ENCODE data around the gene SYT12.

Gene SYT12

GRCh38 chr11:67029146-67029545, 6.2 kb downstream of the SYT12 start:
- no peak for DNase-seq (ENCODE audit: low read depth)

DNA sequence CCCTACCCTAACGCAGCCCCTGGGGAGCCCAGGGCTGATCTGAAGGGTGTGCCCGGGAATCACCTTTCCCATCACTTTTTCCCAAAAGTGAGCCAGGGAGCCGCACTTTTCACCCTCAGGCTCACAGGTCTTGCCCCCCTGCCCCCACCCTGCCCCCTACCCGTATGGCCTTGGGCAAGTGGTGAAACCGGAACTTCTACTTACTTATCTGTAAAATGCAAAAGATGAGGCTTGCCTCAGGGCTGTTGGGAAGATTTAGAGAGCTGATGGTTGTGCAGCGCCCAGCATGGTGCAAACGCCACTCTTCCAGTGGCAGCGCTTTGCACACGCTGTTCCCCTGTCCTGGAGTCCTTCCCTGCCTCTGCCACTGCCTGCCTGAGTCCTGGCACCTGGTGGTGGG, 8.0 kb downstream of the SYT12 start:
- DNase-seq (ENCODE audit: low read depth) = no peak

DNA sequence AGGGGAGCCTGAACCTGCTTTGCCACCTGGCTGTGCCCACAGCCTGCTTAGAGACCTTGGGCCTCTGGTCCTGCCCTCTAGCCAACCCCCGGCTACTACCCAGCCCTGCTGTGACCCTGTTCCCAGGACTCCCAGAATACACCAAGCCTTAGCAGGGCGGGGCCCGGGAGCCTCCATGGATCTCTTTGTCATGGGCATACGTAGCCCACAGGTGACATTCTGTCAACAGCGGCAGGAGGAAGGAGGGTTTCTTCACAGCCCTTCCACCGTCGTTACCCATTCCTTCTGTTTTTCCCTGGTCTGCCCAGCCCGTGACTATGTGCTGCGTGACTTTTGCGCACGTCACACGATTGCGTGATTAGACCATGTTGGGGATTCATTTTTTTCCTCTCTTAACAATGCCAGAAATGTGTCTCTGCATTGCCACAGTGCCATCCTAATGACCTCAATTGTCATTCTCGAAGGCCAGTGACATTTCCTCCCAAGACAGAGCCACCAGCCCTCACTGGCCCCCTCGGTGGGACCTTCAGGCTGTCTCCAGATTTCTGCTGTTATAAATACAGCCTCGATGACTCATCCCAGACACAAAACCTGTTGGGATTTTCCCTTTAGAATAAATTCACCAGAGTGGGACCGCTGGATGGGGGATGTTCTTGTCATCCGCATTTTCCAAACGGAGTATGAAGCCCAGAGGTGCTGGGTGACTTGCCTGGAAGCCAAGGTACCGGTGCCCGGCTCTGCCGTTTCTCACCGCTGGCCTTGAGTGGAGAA, 9.0 kb downstream of the SYT12 start:
- DNase-seq (ENCODE audit: low read depth) = no peak

DNA sequence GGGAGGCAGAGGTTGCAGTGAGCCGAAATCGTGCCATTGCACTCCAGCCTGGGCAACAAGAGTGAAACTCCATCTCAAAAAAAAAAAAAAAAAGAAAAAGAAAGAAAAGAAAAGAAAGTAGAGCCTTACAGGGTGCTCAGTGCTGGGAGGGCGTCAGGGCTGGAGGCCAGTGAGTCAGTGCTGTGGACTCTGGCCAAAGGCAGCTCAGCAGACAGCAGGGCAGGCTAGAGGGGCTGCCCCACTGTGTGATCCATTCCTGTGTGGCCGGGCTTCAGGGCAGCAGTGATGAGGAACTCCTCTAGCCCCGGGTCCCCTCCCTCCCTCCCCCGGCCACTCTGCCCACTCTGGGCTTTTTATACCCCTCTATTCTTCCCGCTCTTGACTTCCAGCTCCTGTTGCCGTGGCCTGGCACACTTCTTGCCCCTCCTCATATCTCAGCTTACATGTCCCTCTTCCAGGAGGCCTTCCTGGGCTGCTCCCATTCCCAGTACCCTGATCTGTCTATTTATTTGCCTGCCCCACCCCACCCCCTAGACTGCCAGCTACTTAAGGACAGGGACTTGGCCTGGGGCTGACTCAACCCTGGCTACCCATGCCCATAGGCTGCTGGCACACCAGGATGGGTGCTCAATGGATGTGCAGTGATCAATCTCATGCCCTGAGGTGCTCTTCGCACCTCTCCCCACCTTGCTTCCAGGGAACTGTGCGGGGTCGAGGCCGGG, 10.1 kb downstream of the SYT12 start:
- DNase-seq (ENCODE audit: low read depth) = no peak

DNA sequence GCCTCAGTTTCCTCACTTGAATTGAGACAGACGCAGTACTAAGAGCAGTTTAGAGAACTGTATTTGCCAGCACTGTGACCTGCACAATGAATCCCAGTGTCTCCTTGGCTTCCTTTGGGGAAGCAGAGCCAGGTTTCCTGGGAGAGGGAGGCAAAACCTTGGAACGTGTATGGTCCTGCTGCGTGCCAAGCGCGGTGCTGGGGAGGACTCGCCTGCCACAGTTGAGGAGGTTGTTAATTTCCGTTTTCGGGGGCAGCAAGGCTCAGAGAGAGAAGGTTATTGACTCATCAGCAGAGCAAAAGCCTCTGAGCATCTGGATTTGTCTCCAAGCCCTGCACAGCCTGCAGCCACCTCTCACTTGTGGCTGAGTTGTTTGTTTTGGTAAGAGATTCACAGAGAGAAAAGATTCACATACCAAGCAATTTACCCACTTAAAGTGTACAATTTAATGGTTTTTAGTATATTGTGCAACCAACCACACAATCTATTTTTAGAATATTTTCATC, 10.8 kb downstream of the SYT12 start:
- no peak for DNase-seq (ENCODE audit: low read depth)

DNA sequence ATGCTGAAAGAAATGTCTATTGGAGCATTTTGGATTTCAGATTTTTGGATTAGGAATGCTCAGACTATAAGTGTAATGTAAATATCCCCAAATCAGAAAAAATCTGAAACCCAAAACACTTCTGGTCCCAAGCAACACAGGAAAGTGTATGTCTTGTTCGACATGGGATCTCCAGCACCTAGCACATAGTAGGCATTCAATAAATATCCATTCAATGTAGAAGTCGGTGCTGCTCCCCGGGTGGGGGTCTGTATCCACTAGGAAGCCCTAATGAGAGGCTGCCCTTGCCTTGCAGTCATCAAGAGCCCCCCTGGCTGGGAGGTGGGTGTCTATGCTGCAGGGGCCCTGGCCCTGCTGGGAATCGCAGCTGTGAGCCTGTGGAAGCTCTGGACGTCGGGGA, 11.4 kb downstream of the SYT12 start:
- no peak for DNase-seq (ENCODE audit: low read depth)

- DNase-seq (ENCODE audit: low read depth) = no peak
Observed at GRCh38 chr11:67040147-67040546, 17.2 kb downstream of the SYT12 start.

DNA sequence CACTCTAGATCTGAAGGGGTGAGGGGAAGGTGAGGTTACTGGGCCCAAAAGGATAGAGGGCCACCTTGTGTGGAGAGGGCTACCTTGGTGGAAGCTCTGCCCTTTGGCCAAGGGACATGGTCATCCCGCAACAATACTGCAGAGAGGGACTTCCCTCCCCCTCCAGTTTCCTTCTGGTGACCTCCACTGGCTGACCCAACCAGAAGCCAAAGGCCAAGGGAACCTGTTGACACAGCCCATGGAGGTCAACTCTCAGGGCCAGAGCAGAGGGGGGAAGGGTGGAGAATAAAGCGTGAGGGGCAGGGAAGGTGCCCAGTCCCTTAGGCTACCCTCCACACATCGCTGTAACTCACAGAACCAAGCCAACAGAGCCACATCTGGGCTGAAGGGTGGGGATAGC, 18.7 kb downstream of the SYT12 start:
- DNase-seq (ENCODE audit: low read depth) = no peak

DNA sequence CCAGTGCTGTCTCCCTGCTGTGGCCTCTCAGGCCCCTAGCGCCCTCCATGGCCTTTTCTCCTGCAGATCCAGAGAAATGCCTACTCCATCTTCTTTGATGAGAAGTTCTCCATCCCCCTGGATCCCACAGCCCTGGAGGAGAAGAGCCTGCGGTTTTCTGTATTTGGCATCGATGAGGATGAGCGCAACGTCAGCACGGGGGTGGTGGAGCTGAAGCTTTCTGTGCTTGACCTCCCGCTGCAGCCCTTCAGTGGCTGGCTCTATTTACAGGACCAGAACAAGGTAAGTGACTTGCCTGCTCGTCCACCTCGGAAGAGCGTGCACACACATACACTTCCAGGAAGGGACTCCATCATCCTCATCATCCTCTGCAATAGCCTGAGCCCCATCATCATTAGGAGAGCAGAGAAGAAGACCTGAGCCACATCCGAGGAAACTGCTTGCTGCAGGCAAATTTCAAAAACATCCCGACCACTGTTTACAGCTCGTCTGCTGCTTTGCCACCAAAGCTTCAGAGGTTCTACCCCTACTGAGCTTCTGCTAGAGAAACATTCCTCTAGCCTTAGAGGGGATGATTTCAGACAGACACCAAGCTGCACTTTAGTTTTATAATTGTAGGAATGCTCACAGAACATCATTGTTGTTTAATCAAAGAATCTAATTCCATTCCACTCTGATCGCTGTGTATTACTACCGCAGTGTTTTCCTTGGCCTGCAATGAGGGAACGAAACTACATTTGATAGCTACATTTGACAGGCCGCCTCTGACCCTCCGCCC, 20.8 kb downstream of the SYT12 start:
- no peak for DNase-seq (ENCODE audit: low read depth)

- no peak for DNase-seq (ENCODE audit: low read depth)
Observed at GRCh38 chr11:67044496-67044895, 21.6 kb downstream of the SYT12 start.

DNA sequence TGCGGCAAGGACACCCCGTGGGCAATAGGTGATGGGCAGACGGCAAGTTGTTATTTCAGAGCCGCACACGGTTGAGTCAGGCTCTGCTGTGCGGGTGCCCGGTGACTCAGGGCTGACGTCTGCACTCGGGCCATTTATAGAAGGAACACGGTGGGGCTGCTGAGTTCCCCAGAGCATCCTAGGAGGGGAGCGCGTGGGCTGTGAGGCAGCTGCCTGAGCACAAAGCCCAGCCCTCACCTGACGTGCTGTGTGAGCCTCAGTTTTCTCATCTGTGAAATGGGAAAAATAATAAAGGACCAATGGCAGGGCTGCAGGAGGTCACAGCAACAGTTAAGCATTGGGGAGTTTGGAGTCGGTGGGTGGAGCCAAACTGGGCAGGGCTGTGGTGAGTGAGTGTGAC, 22.4 kb downstream of the SYT12 start:
- no peak for DNase-seq (ENCODE audit: low read depth)

- DNase-seq (ENCODE audit: low read depth) = no peak
Observed at GRCh38 chr11:67048515-67049130, 25.7 kb downstream of the SYT12 start.

DNA sequence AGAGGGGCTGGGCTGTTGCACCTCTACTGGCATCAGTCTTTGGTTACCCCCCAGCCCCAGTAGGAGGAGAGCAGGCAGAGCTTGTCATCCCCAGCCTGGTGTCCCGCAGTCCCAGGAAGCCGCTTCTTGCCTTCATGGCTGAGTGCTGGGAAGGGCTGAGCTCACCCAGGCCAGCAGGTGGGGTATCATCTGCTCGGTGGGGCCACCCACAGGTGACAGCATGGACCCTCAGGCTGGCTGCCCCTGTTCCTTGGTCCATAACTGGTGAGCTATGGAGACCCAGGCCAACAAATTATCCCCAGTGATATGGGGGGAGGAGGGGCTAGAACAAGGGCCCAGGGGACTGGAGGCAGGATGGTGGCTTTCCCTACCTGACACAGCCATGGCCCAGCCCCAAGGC, 27.2 kb downstream of the SYT12 start:
- DNase-seq (ENCODE audit: low read depth) = no peak

- DNase-seq (ENCODE audit: low read depth) = no peak
Observed at GRCh38 chr11:67051180-67051893, 28.4 kb downstream of the SYT12 start.

DNA sequence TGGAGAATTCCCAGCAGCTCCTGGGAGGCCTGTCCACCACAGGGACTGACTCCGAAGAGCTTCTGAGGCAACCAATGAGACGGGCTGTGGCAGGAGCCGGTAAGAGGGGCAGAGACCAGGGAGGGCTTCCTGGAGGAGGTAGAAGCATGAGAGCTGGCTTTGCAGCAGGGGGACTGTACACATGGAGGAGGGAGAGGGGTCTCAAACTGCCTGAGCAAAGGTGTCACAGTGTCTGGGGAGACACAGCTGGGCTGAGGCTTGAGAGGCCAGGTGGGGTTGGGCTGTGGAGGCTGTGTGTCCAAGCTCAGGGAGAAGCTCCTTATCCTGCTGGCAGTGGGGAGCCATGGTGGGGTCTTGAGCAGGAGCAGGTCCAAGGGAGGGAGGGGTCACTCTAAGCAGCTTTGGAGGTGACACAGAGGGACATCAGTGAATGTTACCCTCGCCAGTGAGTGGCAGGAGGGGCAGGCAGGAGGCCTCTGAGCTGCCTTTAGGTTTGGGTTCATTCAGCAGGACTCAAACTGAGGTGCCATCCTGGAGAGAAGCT, 29.1 kb downstream of the SYT12 start:
- no peak for DNase-seq (ENCODE audit: low read depth)

DNA sequence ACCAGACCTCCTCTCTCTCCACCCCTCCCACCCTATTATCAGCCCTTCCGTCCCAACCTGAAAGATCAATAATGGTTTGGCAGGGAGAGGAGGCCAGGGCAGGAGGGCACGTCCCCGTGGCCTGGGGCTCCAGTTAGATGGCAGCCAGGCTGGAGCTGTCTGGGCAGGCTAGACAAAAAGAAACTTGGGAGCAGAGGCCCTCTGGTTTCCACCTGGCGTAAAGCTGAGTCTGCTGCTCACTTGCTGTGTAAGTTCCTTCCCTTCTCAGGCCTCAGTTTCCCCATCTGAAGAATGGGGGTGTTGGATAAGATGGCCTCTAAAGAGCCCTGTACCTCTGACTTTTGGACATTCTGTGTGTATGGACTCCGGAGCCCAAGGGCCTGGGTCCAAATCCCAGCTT, 30.0 kb downstream of the SYT12 start:
- DNase-seq (ENCODE audit: low read depth) = no peak

GRCh38 chr11:67053896-67054329, 31.0 kb downstream of the SYT12 start:
- peak; percentile 14 for DNase-seq (ENCODE audit: low read depth)

DNA sequence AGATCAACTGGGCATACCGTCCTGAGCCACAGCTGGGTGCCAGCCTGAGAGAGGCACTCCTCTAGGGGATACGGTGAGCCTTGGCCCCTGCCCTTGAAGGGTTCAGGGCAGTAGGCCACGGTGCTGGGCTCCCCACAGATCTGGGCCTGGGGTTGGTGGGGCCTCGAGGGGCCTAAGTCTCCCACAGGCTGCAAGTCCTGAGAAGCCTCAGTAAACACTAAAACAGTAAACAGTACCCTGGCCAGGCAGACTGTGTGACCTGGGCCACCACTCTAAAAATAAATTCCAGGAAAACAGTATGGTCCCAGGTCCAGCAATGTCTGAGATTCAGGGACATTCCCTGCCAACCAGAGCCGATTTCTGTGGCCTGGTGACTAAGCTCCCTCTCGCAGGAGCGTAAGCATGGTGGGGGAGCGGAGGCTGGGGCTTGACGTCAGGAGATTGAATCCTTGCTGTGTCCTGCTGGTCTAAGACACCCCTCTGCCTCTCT, 31.5 kb downstream of the SYT12 start:
- no peak for DNase-seq (ENCODE audit: low read depth)

- DNase-seq (ENCODE audit: low read depth) = no peak
Observed at GRCh38 chr11:67054836-67055523, 32.0 kb downstream of the SYT12 start.

GRCh38 chr11:67055812-67056211, 32.9 kb downstream of the SYT12 start:
- DNase-seq (ENCODE audit: low read depth) = no peak

All from T follicular helper cell (primary cell).